Measurements from ENCODE around the gene ALS2.
"Not testable (repeated sequence)": the region's sequence is repeated elsewhere in the genome, so short reads cannot be mapped to it uniquely, and the experiment has no call there.

GRCh38 chr2:201671205-201671604 lies 109.5 kb downstream of the ALS2 start:
- TF ChIP-seq CTCF (conservative IDR thresholded peaks at IDR 0.05; ENCODE audit: low read length); EZH2phosphoT487 (IDR thresholded peaks at IDR 0.05; ENCODE audit: borderline replicate concordance, low read depth, low read length): not testable (repeated sequence)
